ENCODE measurements around the gene HRG.

The HRG gene

DNA sequence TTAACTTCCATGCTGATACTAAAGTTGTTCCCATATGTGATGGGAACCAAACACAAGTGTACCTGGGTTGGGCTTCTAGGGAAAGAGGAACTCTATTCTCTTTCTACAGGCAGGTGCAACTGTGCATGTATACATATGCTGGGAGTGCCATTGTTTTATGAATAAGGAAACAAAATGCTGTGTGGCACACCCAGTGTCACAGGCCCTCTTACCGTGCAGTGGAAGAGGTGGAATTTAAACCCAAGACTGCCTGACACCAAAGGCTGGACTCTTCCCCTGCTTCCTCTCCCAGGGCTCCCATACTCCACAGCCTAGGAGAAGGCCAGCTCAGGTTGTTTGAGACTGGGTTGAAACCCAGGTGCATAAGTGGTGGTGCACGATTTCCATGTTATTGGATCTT, 27.6 kb upstream of the HRG start:
- DNase-seq: no peak

DNA sequence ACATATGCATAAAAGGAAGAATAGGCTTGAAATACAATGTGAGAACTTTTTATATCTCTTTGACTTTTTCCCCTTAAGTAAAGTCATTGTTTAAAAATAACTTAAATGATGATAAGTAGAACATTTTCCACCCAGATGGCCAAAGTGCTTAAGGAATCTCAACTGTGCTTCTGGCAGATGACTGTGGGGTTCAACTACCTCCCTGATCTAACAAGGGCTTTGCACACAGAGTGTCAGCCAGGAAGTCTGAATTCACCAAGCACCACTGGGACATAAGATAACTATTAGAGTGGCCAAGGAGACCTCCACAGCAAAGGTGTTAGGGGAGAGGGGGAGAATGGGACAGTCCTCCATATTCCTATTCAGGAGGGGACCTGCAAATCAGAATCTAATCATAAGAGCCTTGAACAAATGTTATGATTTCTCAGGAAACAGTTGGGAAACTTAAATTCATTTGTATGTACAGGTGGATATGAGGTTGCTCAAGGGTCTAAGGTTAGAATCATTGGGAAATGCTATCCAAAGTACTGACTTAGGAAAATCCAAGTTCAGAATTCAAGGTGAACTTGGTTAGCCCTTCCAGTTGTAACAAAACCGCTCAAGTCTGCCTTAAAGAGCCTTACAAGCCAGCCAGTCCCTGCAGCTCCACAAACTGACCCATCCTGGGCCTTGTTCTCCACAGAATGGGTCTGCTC, 25.9 kb upstream of the HRG start, which contains the start of gene FETUB:
Gene FETUB, plus strand, starts transcription at position 622 of the 695 bp plus-strand sequence. Its CDS starts 62 bp downstream, at position 684.
- no peak for DNase-seq

DNA sequence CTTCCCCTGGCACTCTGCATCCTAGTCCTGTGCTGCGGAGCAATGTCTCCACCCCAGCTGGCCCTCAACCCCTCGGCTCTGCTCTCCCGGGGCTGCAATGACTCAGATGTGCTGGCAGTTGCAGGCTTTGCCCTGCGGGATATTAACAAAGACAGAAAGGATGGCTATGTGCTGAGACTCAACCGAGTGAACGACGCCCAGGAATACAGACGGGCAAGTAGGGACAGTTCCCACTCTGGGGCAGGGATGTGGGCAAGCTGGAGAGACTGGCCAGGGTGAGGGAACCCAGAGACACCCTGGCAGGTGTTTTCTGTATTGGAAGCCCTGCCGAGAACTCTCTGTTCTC, 25.4 kb upstream of the HRG start:
- no peak for DNase-seq

DNA sequence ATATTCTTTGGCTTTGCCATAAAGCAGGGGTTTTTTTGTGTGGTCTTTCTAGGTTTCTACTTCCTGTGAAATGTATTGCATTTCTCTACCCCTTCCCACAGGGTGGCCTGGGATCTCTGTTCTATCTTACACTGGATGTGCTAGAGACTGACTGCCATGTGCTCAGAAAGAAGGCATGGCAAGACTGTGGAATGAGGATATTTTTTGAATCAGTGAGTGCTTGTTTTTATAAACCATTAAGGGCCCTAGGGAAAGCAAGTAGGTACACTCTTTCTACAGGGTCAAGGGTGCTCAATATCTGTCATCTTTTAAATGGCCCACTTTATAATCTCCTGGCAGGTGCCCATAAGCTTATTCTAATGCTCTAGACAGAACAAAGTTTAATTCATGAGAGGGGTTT, 24.9 kb upstream of the HRG start:
- DNase-seq: no peak

DNA sequence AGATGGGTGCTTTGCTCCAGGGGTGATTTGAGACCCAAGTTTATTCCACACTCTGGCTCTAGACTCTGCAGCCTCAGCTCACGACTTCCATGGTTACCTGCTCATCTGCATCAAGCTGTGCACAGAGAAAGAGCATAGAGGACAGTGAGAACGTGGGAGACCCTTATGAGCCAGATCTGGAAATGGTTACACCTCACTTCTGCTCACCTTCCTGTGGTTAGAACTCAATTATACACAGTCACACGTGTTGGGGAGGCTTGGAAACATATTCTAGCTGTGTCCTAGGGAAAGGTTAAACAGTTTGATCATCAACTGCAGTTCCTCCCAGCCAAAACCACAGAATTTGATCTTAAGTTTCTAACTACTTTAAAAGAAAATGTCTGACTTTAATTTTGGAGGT, 23.8 kb upstream of the HRG start:
- DNase-seq: peak in 1 of 2 experiments; percentile 21

DNA sequence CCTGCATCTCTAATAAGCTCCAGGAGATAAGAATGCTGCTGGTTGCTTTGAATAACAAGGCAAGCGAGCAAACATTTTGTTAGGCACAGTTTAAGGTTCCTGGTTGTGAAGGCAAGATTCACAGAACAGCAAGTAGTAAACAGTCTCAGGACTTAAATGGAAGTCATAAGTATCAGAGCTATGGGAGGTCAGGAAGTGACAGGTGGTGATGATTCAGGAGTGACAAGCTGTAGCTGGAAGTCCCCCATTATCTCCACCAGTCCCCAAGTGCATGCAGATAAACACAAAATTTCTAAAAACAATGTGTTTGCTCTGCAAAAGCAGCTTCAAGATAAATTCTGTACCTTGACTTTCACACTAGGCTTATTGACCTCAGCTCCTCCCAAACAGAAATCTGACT, 22.3 kb upstream of the HRG start:
- DNase-seq: peak in 1 of 2 experiments; percentile 20

DNA sequence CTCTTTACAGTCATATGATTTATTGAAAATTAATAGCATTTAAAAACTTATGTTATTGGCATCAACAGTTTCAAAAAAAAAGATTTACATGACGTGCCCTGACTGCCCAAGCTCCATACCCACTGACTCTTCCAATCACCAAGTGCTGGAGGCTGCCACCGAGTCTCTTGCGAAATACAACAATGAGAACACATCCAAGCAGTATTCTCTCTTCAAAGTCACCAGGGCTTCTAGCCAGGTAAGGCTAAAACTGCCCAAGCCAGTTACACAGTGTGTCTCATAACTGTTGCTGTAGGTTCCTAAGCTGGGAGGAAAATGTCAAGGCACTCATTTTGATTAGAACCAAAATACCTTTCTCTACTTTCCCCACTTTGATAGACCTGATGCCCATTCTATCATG, 21.1 kb upstream of the HRG start:
- DNase-seq: no peak

DNA sequence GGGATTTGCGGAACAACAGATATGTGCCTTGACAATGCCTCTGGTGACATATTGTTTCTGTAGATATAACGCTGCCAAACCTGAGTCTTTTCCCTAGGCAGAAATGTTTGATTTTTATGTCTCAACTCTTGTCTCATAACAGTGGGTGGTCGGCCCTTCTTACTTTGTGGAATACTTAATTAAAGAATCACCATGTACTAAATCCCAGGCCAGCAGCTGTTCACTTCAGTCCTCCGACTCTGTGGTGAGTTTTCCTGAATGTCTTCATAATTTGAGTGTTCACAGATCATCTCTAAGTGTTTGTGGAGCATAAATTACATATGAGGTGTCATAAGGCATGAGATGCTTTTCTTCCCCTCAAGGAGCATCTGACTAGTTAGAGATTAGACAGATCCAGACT, 19.7 kb upstream of the HRG start:
- DNase-seq: no peak

DNA sequence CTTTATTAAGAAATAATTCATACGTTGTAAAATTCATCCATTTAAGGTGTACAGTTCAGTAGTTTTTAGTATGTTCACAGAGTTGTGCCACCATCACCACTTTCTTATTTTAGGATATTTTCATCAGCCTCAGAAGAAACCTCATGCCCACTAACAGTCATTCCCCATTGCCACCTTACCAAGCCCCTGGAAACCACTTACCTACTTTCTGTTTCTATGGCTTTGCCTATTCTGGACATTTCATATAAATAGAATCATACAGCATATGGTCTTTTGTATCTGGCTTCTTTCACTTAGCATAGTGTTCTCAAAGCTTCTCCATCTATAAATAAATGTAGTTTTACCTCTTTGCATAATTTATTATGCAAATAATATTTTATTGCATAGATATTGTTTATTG, 19.0 kb upstream of the HRG start:
- no peak for DNase-seq

DNA sequence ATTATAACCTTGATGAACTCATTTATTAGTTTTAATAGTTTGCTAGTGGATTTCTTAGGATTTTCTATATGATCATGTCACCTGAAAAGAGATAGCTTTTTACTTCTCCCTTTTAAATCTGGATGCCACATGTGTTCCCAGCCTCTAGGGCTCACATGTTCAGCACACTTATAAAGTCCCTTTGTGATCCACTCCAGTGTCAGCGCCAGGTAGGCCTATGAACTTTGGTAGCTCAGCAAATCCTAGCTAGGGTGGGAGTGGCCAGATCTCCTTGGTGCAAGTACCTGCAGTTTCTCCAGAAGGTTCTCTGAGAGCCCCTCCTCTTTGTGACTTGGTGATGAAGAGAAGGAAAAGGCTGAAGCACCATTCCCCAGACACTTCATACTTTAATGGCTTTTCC, 17.0 kb upstream of the HRG start:
- DNase-seq: no peak

DNA sequence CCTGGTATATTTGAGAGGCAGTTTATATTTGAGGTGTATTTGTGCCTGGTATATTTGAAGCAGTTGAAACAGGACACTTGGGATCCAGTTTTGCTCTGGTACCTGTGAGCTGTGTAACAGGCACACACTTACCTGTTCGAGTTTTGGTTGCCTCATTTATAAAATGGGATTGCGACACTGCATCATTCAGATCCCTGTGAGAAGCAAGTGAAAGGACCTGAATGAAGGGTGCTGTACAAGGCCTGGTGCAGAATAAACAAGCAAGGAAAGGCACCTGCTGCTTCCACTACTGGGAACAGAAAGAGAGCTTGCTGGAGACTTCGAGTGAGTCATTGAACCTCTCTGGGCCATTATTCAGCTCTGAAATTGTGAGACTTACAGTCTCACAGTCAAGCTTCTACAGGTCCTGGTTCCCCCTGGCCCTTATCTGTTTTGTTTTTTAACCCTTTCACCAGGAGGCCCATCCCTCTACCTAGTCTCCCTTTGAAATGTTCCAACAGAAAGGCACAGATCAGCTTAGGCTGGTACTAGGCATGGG, 14.1 kb upstream of the HRG start:
- DNase-seq: no peak

DNA sequence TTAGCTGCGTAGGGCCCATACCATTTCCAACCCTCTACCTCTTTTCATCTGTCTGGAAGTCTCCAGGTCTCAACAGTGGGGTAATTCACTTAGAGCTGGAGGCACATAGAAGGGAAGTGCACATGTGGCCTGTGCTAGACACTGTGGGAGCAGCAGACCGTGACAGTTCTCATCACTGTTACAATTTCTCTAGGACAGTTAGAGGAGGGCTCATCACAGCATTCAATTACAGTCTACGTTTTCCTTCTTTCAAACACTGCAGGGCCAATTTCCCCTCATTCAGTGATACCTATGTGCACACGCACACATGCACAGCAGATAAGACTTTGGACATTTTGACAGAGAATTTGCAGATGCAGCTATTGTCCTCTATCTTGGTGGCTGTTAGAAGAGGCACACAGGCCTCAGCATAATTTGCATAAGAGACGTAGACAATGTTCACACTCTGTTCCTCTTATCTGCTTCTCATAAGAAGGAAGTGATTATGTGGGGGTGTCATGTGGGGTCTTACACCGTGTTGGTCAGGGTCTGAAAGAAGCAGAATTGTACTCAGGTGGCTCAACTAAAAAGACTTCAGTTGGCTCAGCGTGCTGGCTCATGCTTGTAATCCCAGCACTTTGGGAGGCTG, 12.6 kb upstream of the HRG start:
- DNase-seq: no peak

DNA sequence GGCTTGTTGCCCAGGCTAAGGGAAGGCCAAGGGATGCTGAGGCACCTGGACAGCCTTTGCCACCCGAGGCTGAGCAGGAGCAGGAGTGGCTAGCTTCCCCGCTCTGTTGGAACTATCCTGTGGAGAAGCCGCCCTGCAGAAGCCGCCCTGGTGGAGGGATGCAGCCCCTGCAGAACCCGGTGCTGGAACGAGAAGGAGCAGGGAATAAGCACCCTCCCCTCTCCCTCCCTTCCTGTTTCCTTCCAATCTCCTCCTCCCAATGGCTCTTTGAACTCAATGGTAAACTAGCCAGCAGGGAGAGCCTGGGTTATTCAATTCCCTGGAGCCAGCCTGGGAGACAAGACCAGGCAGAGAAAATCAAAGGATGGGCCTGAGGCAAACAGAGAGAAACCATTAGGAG, 11.8 kb upstream of the HRG start:
- DNase-seq: no peak

DNA sequence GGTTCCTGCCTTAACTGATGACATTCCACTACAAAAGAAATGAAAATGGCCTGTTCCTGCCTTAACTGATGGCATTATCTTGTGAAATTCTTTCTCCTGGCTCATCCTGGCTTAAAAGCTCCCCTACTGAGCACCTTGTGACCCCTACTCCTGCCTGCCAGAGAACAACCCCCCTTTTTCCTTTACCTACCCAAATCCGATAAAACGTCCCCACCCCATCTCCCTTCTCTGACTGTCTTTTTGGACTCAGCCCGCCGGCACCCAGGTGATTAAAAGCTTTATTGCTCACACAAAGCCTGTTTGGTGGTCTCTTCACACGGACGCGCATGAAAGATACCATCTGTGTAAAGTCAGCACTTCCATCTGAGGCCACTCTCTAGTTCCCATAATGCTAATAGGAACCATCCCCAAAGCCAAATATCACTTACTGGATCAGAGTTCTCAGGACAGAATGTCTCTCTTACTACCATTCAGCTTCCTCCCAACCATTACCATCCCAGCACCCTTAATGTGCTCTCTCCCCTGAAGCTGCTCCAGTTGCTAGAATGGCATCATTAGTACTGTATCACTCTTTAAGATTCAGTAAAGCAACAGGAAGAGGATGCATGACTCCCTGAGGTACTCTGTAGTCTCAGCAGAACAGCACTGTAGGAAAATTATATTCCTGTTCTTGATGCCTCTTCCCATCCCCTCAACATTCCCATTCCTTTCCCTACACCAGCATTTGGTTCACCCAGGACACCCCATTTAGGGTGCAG, 2.3 kb upstream of the HRG start:
- no peak for DNase-seq

DNA sequence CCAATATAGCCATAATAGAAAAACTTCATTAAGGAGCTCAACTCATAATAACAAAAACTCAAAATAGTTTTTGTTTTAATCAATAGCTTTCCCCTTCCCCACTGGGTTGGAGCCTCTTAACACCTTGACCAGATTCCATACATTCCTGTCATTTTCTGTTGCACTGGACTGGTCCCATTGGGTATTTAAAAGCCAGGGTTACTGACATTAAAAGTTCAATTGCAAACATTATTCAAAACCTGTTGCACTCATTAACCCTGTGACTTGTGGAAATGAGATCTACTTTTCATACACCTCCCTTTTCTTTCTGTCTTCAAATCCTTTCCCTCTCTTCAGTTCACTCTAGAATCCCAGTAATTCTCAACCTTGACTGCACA, 1.7 kb upstream of the HRG start:
- DNase-seq: no peak

DNA sequence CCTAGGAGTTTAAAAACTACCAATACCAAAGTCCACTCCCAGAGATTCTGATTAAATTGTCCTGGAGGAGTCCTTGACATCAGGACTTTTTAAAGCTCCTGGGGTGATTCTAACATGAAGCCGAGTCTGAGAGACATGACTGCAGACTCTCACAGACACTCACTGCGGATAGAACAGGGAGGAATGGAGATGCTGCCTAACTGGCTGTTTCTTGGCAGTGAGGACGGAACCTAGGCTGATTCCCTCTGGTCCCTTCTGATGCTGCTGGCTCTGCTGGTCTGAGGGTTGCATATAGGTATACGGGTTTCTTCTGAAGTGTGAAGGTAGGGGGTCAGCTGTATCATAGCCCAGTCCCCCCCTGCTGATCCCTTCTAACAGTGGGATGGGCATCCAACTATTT, 1.3 kb upstream of the HRG start:
- no peak for DNase-seq

DNA sequence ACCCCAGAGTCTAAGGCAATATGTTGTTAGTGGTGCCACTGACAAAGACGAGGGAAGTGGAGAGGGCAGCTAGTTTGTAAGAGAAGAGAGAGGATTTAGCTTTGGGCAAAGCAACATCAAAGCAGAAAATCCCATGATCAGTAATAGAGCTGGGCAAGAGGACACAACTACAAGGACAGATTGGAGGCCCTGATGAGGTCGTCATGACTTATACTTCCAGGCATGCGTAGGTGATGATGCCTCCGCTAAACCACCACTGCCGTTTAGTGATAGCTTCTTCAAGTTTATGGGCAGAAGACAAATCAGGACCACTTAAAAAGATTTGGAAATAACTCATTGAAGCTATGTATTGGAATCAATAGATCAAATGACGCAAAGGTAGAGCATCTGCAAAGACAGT, 2.6 kb downstream of the HRG start:
- no peak for DNase-seq

DNA sequence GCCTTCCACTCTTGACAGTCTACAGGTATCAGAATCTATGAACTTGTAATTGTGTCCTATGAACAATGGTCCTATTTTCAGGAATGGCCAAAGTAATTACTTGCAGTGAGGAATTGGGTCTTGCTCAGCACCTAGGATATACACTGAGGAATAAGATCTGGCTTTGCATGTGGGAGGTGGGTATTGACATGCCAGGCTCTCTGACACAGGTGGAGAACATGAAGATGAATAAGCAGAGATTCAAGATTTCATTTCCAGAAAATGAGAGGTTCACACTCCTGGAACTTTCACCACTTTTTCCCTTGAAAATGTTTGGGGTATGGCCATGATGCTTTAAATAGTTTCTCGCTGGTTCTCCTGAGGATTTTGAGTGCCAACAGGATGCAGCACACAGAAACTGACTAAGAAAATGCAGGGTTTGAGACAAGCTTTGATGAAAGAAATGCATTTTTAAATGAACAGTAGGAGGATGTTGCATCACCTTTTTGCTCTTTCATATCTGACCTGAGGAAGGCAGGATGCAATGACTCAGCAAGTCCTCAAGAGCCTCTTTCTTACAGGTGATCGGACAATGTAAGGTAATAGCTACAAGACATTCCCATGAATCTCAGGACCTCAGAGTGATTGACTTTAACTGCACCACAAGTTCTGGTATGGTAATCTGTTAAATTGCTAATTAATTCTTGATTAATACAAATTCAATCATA, 3.7 kb downstream of the HRG start:
- no peak for DNase-seq

DNA sequence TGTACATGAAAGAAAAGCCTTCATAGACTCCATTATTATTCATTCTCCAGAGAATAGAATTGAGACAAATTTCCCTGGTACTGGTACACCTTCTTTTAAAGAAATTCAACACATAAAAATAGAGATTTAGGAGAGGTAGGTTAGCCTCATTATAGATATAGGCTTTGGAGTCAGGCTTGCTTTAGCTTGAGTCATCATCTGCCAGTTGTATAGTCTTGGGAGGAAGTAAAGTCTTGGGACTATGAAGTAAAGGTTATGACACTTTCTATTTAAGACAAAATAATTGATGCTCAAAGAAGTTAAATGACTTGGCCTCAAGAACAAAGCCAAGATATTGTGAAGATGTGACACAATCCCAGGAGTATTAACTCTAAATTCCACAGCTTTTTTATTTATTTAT, 4.3 kb downstream of the HRG start:
- DNase-seq: no peak

DNA sequence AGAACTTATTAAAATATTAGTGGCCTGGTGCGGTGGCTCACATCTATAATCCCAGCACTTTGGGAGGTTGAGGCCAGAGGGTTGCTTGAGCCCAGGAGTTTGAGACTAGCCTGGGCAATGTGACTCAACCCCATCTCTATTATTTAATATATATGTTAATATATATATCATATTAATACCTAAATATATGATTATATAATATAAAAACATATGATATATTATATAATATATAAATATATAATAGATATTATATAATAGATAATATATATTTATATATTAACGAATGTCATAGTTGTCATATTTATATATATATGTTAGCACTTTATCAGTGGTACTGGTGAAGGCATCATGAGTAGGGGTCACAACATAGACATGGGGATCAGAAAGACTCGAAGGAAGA, 5.2 kb downstream of the HRG start:
- DNase-seq: no peak

DNA sequence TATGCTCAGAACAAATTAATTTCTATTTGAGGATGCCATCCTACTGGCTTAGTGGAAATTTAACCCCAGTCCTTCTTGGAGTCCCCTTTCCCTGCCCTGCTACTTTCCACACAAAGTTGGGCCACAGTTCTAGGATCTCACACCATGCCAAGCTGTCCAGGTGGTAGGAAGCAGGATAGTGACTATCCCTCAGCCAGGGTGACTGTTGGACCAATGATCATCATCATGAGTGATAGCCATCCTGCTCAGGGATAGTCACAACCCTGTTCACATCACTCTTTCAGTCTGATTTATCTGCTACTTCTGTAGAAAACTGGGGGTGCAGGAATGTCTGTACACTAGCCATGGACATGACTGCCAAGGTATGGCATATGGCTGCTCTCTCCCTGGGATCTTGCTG, 12.8 kb downstream of the HRG start:
- no peak for DNase-seq

DNA sequence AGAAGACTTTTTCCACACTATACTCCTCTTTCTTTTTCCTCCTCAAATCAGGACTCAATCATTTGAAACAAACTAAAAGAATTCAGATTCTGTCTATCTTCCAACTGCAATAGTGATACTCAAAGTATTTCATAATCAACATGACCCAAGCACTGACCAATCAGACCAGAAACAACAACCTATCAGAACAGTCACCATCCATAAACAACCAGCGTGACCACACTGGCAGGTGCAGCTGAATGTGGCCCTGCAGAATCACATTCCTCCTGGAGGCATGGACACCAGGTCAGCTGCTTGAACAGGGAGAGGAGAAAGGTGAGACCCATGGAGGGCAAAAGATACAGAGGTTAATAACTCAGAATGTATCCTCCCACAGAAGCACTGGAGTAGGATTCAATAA, 13.3 kb downstream of the HRG start:
- no peak for DNase-seq

DNA sequence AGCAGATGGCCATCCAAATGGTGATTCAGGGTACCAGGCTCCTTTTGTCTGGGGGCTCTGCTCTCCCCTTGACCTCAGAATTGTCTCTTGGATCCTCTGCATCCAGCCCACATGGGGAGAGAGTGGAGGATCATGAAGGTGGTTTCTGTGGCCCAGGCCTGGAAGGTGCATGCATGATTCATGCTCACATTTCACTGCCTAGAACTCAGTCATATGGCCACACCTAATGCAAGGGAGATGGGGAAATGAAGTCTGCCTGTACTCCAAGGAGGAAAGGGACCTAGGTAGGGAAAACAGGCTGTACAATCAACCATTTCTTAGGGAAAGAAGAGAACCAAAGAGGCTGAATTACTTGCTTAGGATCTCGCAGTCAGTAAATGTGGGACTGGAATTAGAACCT, 15.1 kb downstream of the HRG start:
- no peak for DNase-seq

DNA sequence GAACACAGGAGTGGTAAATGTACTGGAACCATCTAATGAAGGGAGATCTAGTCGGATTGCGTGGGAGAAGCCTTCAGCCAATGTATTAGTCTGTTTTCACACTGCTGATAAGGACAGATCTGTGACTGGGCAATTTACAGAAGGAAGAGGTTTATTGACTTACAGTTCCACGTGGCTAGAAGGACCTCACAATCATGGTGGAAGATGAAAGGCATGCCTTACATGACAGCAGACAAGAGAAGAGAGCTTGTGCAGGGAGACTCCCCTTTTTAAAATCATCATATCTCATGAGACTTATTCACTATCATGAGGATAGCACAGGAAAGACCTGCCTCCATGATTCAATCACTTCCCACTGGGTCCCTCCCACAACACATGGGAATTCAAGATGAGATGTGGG, 17.0 kb downstream of the HRG start:
- DNase-seq: no peak
